Neural cell (in vitro differentiated cells): ENCODE results near the gene FILIP1L. TPM values are rescaled to one million over a fixed set of nuclear protein-coding genes. Genes with fewer than 3 reads are reported as not detected.

Source experiments
- H2AFZ ChIP-seq: fragments of 200-600, 300-800 bp; sonication (generic), shearing (Covaris generic); 2 replicates; pipeline ENCODE4 v1.6.0; 2014; ENCODE audit warnings: low read depth, mild to moderate bottlenecking, antibody characterized with exemption, low read length, moderate library complexity
- H3F3A ChIP-seq: fragments of 200-600 bp; shearing (Covaris generic); 2 replicates; pipeline ENCODE4 v1.6.1; 2016; ENCODE audit warnings: mild to moderate bottlenecking, moderate library complexity, mixed read lengths, antibody characterized with exemption, low read length; ENCODE audit not compliant: insufficient read depth, poor library complexity, severe bottlenecking
- H3K27ac ChIP-seq: fragments of 200-600, 300-800 bp; sonication (generic), shearing (Covaris generic); 2 replicates; pipeline ENCODE4 v1.5.1; 2014; ENCODE audit warnings: mild to moderate bottlenecking, low read length, moderate library complexity
- H3K27me3 ChIP-seq: fragments of 300-800, 200-600 bp; sonication (generic), shearing (Covaris generic); 2 replicates; pipeline ENCODE4 v1.6.0; 2014; ENCODE audit warnings: mild to moderate bottlenecking, low read depth, low read length, moderate library complexity; ENCODE audit not compliant: insufficient read depth
- H3K36me3 ChIP-seq: fragments of 300-800, 200-600 bp; sonication (generic), shearing (Covaris generic); 2 replicates; pipeline ENCODE4 v1.5.1; 2014; ENCODE audit warnings: mild to moderate bottlenecking, antibody characterized with exemption, low read length, moderate library complexity; ENCODE audit not compliant: insufficient read depth
- H3K4me2 ChIP-seq: fragments of 300-800, 200-600 bp; sonication (generic), shearing (Covaris generic); 2 replicates; pipeline ENCODE4 v1.6.0; 2014; ENCODE audit warnings: mild to moderate bottlenecking, low read length
- H3K4me3 ChIP-seq: fragments of 300-800, 200-600 bp; sonication (generic), shearing (Covaris generic); 2 replicates; pipeline ENCODE4 v1.5.1; 2014; ENCODE audit warnings: mild to moderate bottlenecking, low read length, moderate library complexity
- H3K79me2 ChIP-seq: fragments of 200-600 bp; shearing (Covaris generic); replicated peaks from 2 replicates; pipeline ENCODE4 v1.6.0; 2014; ENCODE audit warnings: mild to moderate bottlenecking, low read length, moderate library complexity; ENCODE audit not compliant: insufficient read depth
- H3K9ac ChIP-seq: fragments of 300-800, 200-600 bp; sonication (generic), shearing (Covaris generic); 2 replicates; pipeline ENCODE4 v1.6.1; 2016; ENCODE audit warnings: mild to moderate bottlenecking, low read length, mixed read lengths
- H3K9me2 ChIP-seq: fragments of 200-600 bp; shearing (Covaris generic); 2 replicates; pipeline ENCODE4 v1.6.1; 2016; ENCODE audit warnings: mild to moderate bottlenecking, low read length, mixed read lengths; ENCODE audit not compliant: insufficient read depth
- H3K9me3 ChIP-seq: fragments of 200-600, 300-800 bp; sonication (generic), shearing (Covaris generic); 2 replicates; pipeline ENCODE4 v1.6.1; 2016; ENCODE audit warnings: mild to moderate bottlenecking, mixed run types, low read length, moderate library complexity, mixed read lengths
- H4K20me1 ChIP-seq: fragments of 200-600 bp; shearing (Covaris generic); 2 replicates; pipeline ENCODE4 v1.6.1; 2016; ENCODE audit warnings: mild to moderate bottlenecking, mixed run types; ENCODE audit not compliant: insufficient read depth
- CTCF ChIP-seq: fragments of 450-650 bp; IDR thresholded peaks from 2 replicates; pipeline ENCODE4 v1.5.1; 2014; ENCODE audit warnings: antibody characterized with exemption, mild to moderate bottlenecking, moderate library complexity; ENCODE audit not compliant: poor library complexity, severe bottlenecking
- EP300 ChIP-seq: fragments of 450-650 bp; conservative IDR thresholded peaks from 2 replicates; pipeline ENCODE4 v1.6.1; 2014; ENCODE audit warnings: antibody characterized with exemption, mild to moderate bottlenecking, moderate library complexity; ENCODE audit not compliant: poor library complexity, severe bottlenecking
- EZH2 ChIP-seq: fragments of 200-600, 300-800 bp; shearing (Covaris generic), sonication (generic); IDR thresholded peaks from 2 replicates; pipeline ENCODE4 v1.6.1; 2014; ENCODE audit warnings: antibody characterized with exemption, low read length, borderline replicate concordance, mild to moderate bottlenecking; ENCODE audit not compliant: insufficient read depth, poor library complexity, severe bottlenecking
- MXI1 ChIP-seq: fragments of 450-650 bp; conservative IDR thresholded peaks from 2 replicates; pipeline ENCODE4 v1.6.1; 2014; ENCODE audit warnings: antibody characterized with exemption, mild to moderate bottlenecking; ENCODE audit not compliant: poor library complexity, severe bottlenecking
- POLR2AphosphoS5 ChIP-seq: IDR thresholded peaks from 2 replicates; pipeline ENCODE4 v1.6.1; 2012
- RAD21 ChIP-seq: fragments of 450-650 bp; conservative IDR thresholded peaks from 2 replicates; pipeline ENCODE4 v1.6.1; 2014; ENCODE audit warnings: antibody characterized with exemption, mild to moderate bottlenecking, moderate library complexity
- REST ChIP-seq: IDR thresholded peaks from 2 replicates; pipeline ENCODE4 v1.6.1; 2012; ENCODE audit warnings: borderline replicate concordance
- SMC3 ChIP-seq: fragments of 450-650 bp; conservative IDR thresholded peaks from 2 replicates; pipeline ENCODE4 v1.6.1; 2014; ENCODE audit warnings: antibody characterized with exemption, mild to moderate bottlenecking, moderate library complexity; ENCODE audit not compliant: poor library complexity
- TAF1 ChIP-seq: IDR thresholded peaks from 2 replicates; pipeline ENCODE4 v1.6.1; 2012; ENCODE audit warnings: low read depth
- polyA plus RNA-seq: library from polyadenylated mRNA; depleted of rRNA; stranded (reverse); fragments of >200 nt; gene quantifications from 2 replicates; pipeline ENCODE4 v1.2.3, GENCODE V29; 2014

Gene FILIP1L
- polyA plus RNA-seq, 1 donor from 2014 or later = 0.27 TPM

- Histone ChIP-seq H3K9me3 (no peaks in the 10 kb centered on the region), H3K4me2 (no peak overlapping the region), H3K36me3 (no peaks in the 10 kb centered on the region), H3K27me3 (no peaks in the 10 kb centered on the region), H4K20me1 (no peaks in the 10 kb centered on the region), H3K9ac (no peak overlapping the region), H3K4me3 (no peak overlapping the region), H2AFZ (no peak overlapping the region), H3K9me2 (no peaks in the 10 kb centered on the region), H3F3A (no peaks in the 10 kb centered on the region), H3K27ac (no peak overlapping the region), H3K79me2 (no peaks in the 10 kb centered on the region)
- TF ChIP-seq POLR2AphosphoS5 (no peak), RAD21 (no peak), EZH2 (no peak), TAF1 (no peak), REST (no peak)
Measured at GRCh38 chr3:100108464-100109079, 5.7 kb downstream of the FILIP1L start.

- H3K27ac ChIP-seq = no peak overlapping the region
- H3K4me2 ChIP-seq = no peak overlapping the region
- H3K4me3 ChIP-seq = no peak overlapping the region
- no peak overlapping the region for H3K9ac ChIP-seq
- H3K36me3 ChIP-seq = no peaks in the 10 kb centered on the region
- no peak overlapping the region for H2AFZ ChIP-seq
- no peaks in the 10 kb centered on the region for H3K9me3 ChIP-seq
- H3K9me2 ChIP-seq = no peaks in the 10 kb centered on the region
- no peaks in the 10 kb centered on the region for H3K27me3 ChIP-seq
- H3K79me2 ChIP-seq = no peaks in the 10 kb centered on the region
- no peak for TF ChIP-seq EZH2
- TF ChIP-seq REST = no peak
- no peak for TF ChIP-seq MXI1
- TF ChIP-seq EP300 = no peak
- TF ChIP-seq POLR2AphosphoS5 = no peak
- TF ChIP-seq RAD21 = no peak
- TF ChIP-seq TAF1 = no peak
- TF ChIP-seq CTCF = no peak
- TF ChIP-seq SMC3 = no peak
- no peaks in the 10 kb centered on the region for H4K20me1 ChIP-seq
- no peaks in the 10 kb centered on the region for H3F3A ChIP-seq
Measured at GRCh38 chr3:100107221-100107814, 7.0 kb downstream of the FILIP1L start.
